Muscle layer of duodenum (tissue), 2 donors: ENCODE measurements around the gene PCP4.

Experiments
- H3K27ac ChIP-seq: one replicate; pipeline ENCODE4 v1.7.0; 2013; ENCODE audit warnings: mild to moderate bottlenecking, low read length
- H3K27me3 ChIP-seq: one replicate; pipeline ENCODE4 v1.7.0; 2013; ENCODE audit warnings: low read depth, mild to moderate bottlenecking, control low read depth, low read length
- H3K36me3 ChIP-seq, 2 donors: one replicate each; pipeline ENCODE4 v1.7.0; 2013; ENCODE audit warnings: low read length in 2 of 2, control low read depth in 1 of 2, mild to moderate bottlenecking in 1 of 2; ENCODE audit not compliant: insufficient read depth in 2 of 2, control insufficient read depth in 1 of 2
- H3K4me1 ChIP-seq, 2 donors: one replicate each; pipeline ENCODE4 v1.7.0; 2013; ENCODE audit warnings: low read length in 2 of 2, mild to moderate bottlenecking in 2 of 2, control low read depth in 1 of 2, moderate library complexity in 1 of 2; ENCODE audit not compliant: insufficient read depth in 2 of 2, control insufficient read depth in 1 of 2
- H3K4me3 ChIP-seq, 2 donors: one replicate each; pipeline ENCODE4 v1.7.0; 2013; ENCODE audit warnings: low read length in 2 of 2, low read depth in 1 of 2, mild to moderate bottlenecking in 1 of 2
- H3K9me3 ChIP-seq, 2 donors: one replicate each; pipeline ENCODE4 v1.7.0; 2013; ENCODE audit warnings: low read length in 2 of 2, control low read depth in 1 of 2, mild to moderate bottlenecking in 1 of 2; ENCODE audit not compliant: control insufficient read depth in 1 of 2
- donor health status: healthy.

The PCP4 gene

GRCh38 chr21:39956586-39956985 lies 89.3 kb downstream of the PCP4 start:
- H3K36me3 ChIP-seq, result no peaks in the 10 kb centered on the region
- H3K9me3 ChIP-seq, result peaks cover 0 to 14% of the 10 kb centered on the region in 2 donors
- H3K4me3 ChIP-seq, result no peak overlapping the region
- H3K27ac ChIP-seq, result no peak overlapping the region
- peaks cover 0 to 17% of the 10 kb centered on the region in 2 donors for H3K4me1 ChIP-seq
- H3K27me3 ChIP-seq, result no peaks in the 10 kb centered on the region

DNA sequence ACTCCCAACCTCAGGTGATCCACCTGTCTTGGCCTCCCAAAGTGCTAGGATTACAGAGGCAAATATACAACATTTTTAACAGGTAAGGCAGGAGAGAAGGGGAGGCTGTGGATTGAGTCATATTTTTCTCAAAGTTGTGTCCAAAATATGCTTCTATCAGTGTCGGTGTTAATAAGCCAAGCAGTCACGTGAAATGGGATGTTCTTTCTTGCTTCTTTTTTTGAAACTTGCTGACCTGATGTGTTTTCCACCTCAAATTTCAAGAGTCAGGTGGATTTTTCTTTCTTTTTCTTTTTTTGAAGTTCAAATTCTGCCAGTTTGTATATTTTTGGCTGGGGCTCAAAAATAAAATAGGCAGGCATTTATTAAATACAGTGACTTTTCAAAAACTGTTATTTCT lies 91.5 kb downstream of the PCP4 start:
- H3K9me3 ChIP-seq, result peaks cover 0 to 14% of the 10 kb centered on the region in 2 donors
- no peak overlapping the region for H3K27ac ChIP-seq
- H3K27me3 ChIP-seq, result no peaks in the 10 kb centered on the region
- peaks cover 0 to 17% of the 10 kb centered on the region in 2 donors for H3K4me1 ChIP-seq
- H3K4me3 ChIP-seq, result no peak overlapping the region
- H3K36me3 ChIP-seq, result no peaks in the 10 kb centered on the region

DNA sequence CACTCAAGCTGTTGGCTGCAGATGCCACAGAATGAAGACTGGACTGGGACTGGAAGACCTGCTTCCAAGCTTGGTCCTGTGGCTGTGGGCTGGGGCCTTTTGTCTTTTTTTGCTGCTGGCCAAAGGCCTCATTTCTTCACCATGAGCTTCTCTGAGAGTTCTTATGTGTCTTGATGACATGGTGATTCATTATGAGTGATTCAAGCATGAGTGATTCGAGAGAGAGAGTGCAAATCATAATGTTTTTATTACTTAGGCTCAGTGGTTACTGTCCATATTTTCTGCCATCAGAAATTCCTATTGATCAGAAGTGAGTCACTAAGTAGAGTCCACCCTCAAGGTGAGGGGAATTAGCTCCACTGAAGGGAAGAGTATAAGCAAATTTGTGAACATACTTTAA lies 94.0 kb downstream of the PCP4 start:
- Histone ChIP-seq H3K4me1 (peaks cover 0 to 11% of the 10 kb centered on the region in 2 donors), H3K27me3 (no peaks in the 10 kb centered on the region), H3K27ac (no peak overlapping the region), H3K9me3 (peaks cover 0 to 14% of the 10 kb centered on the region in 2 donors), H3K36me3 (no peaks in the 10 kb centered on the region), H3K4me3 (no peak overlapping the region)

DNA sequence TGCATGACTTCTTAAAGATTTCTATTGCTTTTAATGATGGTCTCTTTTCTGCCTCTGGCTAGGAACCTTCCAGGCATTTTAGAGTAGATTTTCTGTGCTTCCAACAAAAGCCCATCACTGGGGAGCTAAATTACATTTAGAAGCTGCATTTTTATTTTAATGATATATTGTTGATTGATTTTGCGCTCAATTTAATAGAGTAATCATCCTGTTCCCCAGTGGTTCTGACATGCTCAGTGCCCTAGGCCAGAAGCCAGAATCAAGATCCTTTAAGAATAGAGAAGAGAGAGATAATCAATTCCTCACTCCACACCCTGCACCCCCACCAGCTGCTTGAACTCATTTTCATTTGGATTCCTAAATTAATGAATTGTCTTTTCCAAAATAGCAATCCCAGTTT lies 97.8 kb downstream of the PCP4 start:
- Histone ChIP-seq H3K27me3 (no peaks in the 10 kb centered on the region), H3K4me3 (no peak overlapping the region), H3K27ac (no peak overlapping the region), H3K9me3 (peaks cover 0 to 11% of the 10 kb centered on the region in 2 donors), H3K36me3 (no peaks in the 10 kb centered on the region), H3K4me1 (no peaks in the 10 kb centered on the region)

DNA sequence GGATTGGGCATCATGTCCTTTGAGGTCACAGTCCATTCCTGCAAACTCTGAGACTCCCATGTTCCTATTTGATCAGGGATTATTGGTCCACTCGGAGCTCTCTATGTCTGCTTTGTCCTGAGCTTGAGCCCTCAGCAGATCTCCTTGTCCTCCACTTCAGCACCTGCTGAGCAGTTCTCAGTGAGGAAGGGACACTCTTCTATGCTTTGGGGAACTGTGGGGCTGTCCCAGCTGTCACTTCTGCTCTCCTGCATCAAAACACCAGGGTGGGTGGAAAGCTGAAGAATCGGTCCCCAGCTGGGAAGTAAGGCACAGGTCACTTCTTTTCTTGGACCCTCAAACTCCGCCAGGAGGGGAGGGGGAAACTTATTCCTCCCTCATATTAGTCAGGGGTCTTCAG lies 99.5 kb downstream of the PCP4 start:
- H3K27ac ChIP-seq, result no peak overlapping the region
- peaks cover 0 to 3% of the 10 kb centered on the region in 2 donors for H3K9me3 ChIP-seq
- no peaks in the 10 kb centered on the region for H3K36me3 ChIP-seq
- no peaks in the 10 kb centered on the region for H3K27me3 ChIP-seq
- H3K4me1 ChIP-seq, result no peaks in the 10 kb centered on the region
- no peak overlapping the region for H3K4me3 ChIP-seq

DNA sequence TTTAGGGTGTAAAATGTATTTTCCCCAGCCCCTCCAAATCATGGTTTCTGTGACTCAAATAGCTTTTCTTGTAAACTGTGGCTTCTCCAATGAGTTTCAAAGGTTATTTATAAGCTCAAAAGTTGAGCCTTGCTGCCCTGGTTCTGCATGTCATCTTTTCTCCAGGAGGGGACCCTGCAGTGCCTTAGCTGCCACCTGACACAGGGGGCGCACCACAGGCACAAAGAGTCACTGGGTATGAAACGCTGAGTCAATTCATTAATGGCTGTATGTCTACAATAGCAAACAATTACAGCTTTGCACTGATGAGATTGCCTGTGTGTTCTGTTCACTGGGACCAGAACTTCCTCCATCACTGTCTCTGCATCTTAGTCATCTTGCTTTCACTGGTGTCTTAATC lies 100.8 kb downstream of the PCP4 start:
- H3K27ac ChIP-seq, result no peak overlapping the region
- H3K27me3 ChIP-seq, result no peaks in the 10 kb centered on the region
- H3K9me3 ChIP-seq, result peaks cover 0 to 3% of the 10 kb centered on the region in 2 donors
- H3K4me3 ChIP-seq, result no peak overlapping the region
- H3K36me3 ChIP-seq, result no peaks in the 10 kb centered on the region
- peaks cover 0 to 5% of the 10 kb centered on the region in 2 donors for H3K4me1 ChIP-seq

GRCh38 chr21:39969691-39970364 lies 102.6 kb downstream of the PCP4 start:
- H3K27me3 ChIP-seq, result no peaks in the 10 kb centered on the region
- no peak overlapping the region for H3K4me3 ChIP-seq
- H3K36me3 ChIP-seq, result no peaks in the 10 kb centered on the region
- H3K9me3 ChIP-seq, result peaks cover 0 to 3% of the 10 kb centered on the region in 2 donors
- H3K27ac ChIP-seq, result no peak overlapping the region
- H3K4me1 ChIP-seq, result peaks cover 0 to 5% of the 10 kb centered on the region in 2 donors

GRCh38 chr21:39971956-39972355 lies 104.7 kb downstream of the PCP4 start:
- H3K9me3 ChIP-seq, result peaks cover 0 to 3% of the 10 kb centered on the region in 2 donors
- no peak overlapping the region for H3K4me3 ChIP-seq
- peaks cover 0 to 5% of the 10 kb centered on the region in 2 donors for H3K4me1 ChIP-seq
- no peaks in the 10 kb centered on the region for H3K36me3 ChIP-seq
- no peak overlapping the region for H3K27ac ChIP-seq
- no peaks in the 10 kb centered on the region for H3K27me3 ChIP-seq

- no peaks in the 10 kb centered on the region for H3K36me3 ChIP-seq
- H3K4me3 ChIP-seq, result no peak overlapping the region
- H3K27ac ChIP-seq, result no peak overlapping the region
- peaks cover 0 to 3% of the 10 kb centered on the region in 2 donors for H3K9me3 ChIP-seq
- no peaks in the 10 kb centered on the region for H3K27me3 ChIP-seq
- peaks cover 0 to 5% of the 10 kb centered on the region in 2 donors for H3K4me1 ChIP-seq
Measured at GRCh38 chr21:39972471-39972870, 105.2 kb downstream of the PCP4 start.

DNA sequence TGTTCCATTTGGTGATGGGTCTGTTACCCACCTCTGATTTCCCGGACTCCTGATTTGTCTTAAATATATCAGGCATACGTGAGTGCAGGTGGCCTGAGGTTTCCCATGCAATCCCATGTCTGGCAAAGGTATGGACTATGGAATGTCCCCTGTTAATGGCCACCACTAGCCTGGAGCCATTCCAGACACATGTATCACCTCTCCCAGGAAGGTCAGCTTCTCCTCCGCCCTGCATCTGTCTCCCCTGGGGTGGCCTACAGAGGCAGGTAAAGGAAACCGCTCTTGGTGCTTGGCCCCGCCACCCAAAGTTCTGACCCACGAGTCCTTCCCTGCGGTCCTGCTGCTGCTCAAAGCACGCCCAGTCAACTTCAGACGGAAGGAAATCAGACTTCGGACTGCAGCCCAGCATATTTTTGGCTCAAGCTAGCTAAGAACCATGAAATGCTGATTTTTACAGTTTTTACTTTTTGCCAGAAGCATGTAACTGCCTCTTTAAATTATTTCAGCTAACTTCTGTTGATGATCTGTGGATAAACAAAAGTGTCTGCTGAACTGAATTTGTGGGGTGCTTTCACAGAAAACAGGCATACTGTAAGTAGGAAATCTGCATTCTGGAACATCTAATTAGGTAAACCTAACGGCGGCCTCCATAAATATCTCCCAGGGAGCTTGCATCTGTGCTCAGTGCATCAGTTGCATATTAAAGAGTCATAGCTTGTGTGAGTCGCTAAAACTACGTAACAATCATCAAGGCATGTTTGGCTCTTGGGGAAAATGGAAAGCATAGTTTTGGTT lies 105.9 kb downstream of the PCP4 start:
- H3K9me3 ChIP-seq, result peaks cover 0 to 3% of the 10 kb centered on the region in 2 donors
- no peaks in the 10 kb centered on the region for H3K27me3 ChIP-seq
- H3K27ac ChIP-seq, result no peak overlapping the region
- no peak overlapping the region for H3K4me3 ChIP-seq
- no peaks in the 10 kb centered on the region for H3K36me3 ChIP-seq
- H3K4me1 ChIP-seq, result peaks cover 0 to 5% of the 10 kb centered on the region in 2 donors

GRCh38 chr21:39976800-39977199 lies 109.6 kb downstream of the PCP4 start:
- H3K9me3 ChIP-seq, result no peaks in the 10 kb centered on the region
- H3K36me3 ChIP-seq, result no peaks in the 10 kb centered on the region
- H3K4me1 ChIP-seq, result peaks cover 0 to 5% of the 10 kb centered on the region in 2 donors
- H3K27ac ChIP-seq, result no peak overlapping the region
- H3K27me3 ChIP-seq, result no peaks in the 10 kb centered on the region
- no peak overlapping the region for H3K4me3 ChIP-seq
